ENCODE measurements around the gene KDSR. TPM values are rescaled to one million over a fixed set of nuclear protein-coding genes. Genes with fewer than 3 reads are reported as not detected.
A peak's percentile ranks its signal among the peaks of the same experiment; 100 is the strongest.

KDSR gene
- polyA plus RNA-seq, 1 donor from 2014 or later: 14.7 TPM

- Histone ChIP-seq H3K27me3 (ENCODE audit: insufficient read depth, low read depth, low read length) (peaks cover 24% of the 10 kb centered on the region), H3K27ac (ENCODE audit: low read length) (no peak overlapping the region), H3K9me3 (ENCODE audit: low read length) (no peaks in the 10 kb centered on the region), H3K4me2 (ENCODE audit: low read length) (peak overlapping the region; percentile 80), H3K79me2 (replicated peaks; ENCODE audit: insufficient read depth, low read length) (no peaks in the 10 kb centered on the region), H3K9me2 (ENCODE audit: insufficient read depth, low read length) (no peaks in the 10 kb centered on the region), H3K4me3 (ENCODE audit: low read length) (peak overlapping the region; percentile 89), H3F3A (ENCODE audit: insufficient read depth, low read length, poor library complexity, severe bottlenecking) (no peaks in the 10 kb centered on the region), H4K20me1 (ENCODE audit: insufficient read depth) (no peaks in the 10 kb centered on the region), H2AFZ (ENCODE audit: low read depth, low read length) (peak overlapping the region; percentile 62), H3K36me3 (ENCODE audit: insufficient read depth, low read length) (no peaks in the 10 kb centered on the region), H3K9ac (ENCODE audit: low read length) (peak overlapping the region; percentile 75)
- TF ChIP-seq REST (IDR thresholded peaks at IDR 0.05; ENCODE audit: borderline replicate concordance) (no peak), SMC3 (conservative IDR thresholded peaks at IDR 0.05; ENCODE audit: poor library complexity) (no peak), EP300 (conservative IDR thresholded peaks at IDR 0.05; ENCODE audit: poor library complexity, severe bottlenecking) (no peak), POLR2AphosphoS5 (IDR thresholded peaks at IDR 0.05) (no peak), RAD21 (conservative IDR thresholded peaks at IDR 0.05) (no peak), CTCF (IDR thresholded peaks at IDR 0.05; ENCODE audit: poor library complexity, severe bottlenecking) (no peak), EZH2 (IDR thresholded peaks at IDR 0.05; ENCODE audit: borderline replicate concordance, insufficient read depth, low read length, poor library complexity, severe bottlenecking) (no peak), MXI1 (conservative IDR thresholded peaks at IDR 0.05; ENCODE audit: poor library complexity, severe bottlenecking) (no peak), TAF1 (IDR thresholded peaks at IDR 0.05; ENCODE audit: low read depth) (no peak)
These were observed 48.1 kb downstream of the KDSR start for GRCh38 chr18:63318889-63319382.

GRCh38 chr18:63317982-63318888, 48.8 kb downstream of the KDSR start:
- H3K79me2 ChIP-seq (replicated peaks; ENCODE audit: insufficient read depth, low read length): no peaks in the 10 kb centered on the region

More at GRCh38 chr18:63317982-63318888, 48.8 kb downstream of the KDSR start:
- Histone ChIP-seq H3K9me2 (ENCODE audit: insufficient read depth, low read length) (no peaks in the 10 kb centered on the region), H3K9ac (ENCODE audit: low read length) (peak overlapping the region; percentile 75), H3K4me2 (ENCODE audit: low read length) (peak overlapping the region; percentile 80), H2AFZ (ENCODE audit: low read depth, low read length) (no peak overlapping the region), H3F3A (ENCODE audit: insufficient read depth, low read length, poor library complexity, severe bottlenecking) (no peaks in the 10 kb centered on the region), H4K20me1 (ENCODE audit: insufficient read depth) (no peaks in the 10 kb centered on the region), H3K36me3 (ENCODE audit: insufficient read depth, low read length) (no peaks in the 10 kb centered on the region), H3K27me3 (ENCODE audit: insufficient read depth, low read depth, low read length) (peaks cover 24% of the 10 kb centered on the region), H3K27ac (ENCODE audit: low read length) (no peak overlapping the region), H3K9me3 (ENCODE audit: low read length) (no peaks in the 10 kb centered on the region), H3K4me3 (ENCODE audit: low read length) (peak overlapping the region; percentile 89)
- no peak for TF ChIP-seq MXI1 (conservative IDR thresholded peaks at IDR 0.05; ENCODE audit: poor library complexity, severe bottlenecking)
- no peak for TF ChIP-seq REST (IDR thresholded peaks at IDR 0.05; ENCODE audit: borderline replicate concordance)
- no peak for TF ChIP-seq POLR2AphosphoS5 (IDR thresholded peaks at IDR 0.05)
- TF ChIP-seq RAD21 (conservative IDR thresholded peaks at IDR 0.05): peak; percentile 13
- TF ChIP-seq CTCF (IDR thresholded peaks at IDR 0.05; ENCODE audit: poor library complexity, severe bottlenecking): peak; percentile 55
